Astrocyte (in vitro differentiated cells and primary cell): ENCODE data around the gene VWA5B1. TPM values are rescaled to one million over a fixed set of nuclear protein-coding genes. Genes with fewer than 3 reads are reported as not detected.

Experiments
- DNase-seq: peaks from one replicate; pipeline ENCODE4 v3.0.0-alpha.2; 2010; ENCODE audit warnings: low read depth
- FAIRE-seq: peaks from 2 replicates; lab custom pipeline; 2011; peaks lifted over from hg19 to GRCh38; lab: Jason Lieb, UNC
- H2AFZ ChIP-seq: 2 replicates; pipeline ENCODE4 v1.6.0; 2012; ENCODE audit warnings: low read depth, low read length, inconsistent platforms
- H3K27ac ChIP-seq: 2 replicates; pipeline ENCODE4 v1.5.1; 2011; ENCODE audit warnings: low read depth, low read length, inconsistent platforms
- H3K27me3 ChIP-seq: 2 replicates; pipeline ENCODE4 v1.6.0; 2011; ENCODE audit warnings: low read length, inconsistent platforms; ENCODE audit not compliant: insufficient read depth
- H3K36me3 ChIP-seq: 2 replicates; pipeline ENCODE4 v1.5.1; 2011; ENCODE audit warnings: low read length, inconsistent platforms; ENCODE audit not compliant: insufficient read depth
- H3K4me1 ChIP-seq: 2 replicates; pipeline ENCODE4 v1.5.1; 2011; ENCODE audit warnings: low read length, inconsistent platforms; ENCODE audit not compliant: insufficient read depth
- H3K4me2 ChIP-seq: 2 replicates; pipeline ENCODE4 v1.6.0; 2012; ENCODE audit warnings: low read length, inconsistent platforms
- H3K4me3 ChIP-seq: 2 replicates; pipeline ENCODE4 v1.5.1; 2011; ENCODE audit warnings: low read depth, mild to moderate bottlenecking, low read length, inconsistent platforms; ENCODE audit not compliant: insufficient read depth
- H3K79me2 ChIP-seq: 2 replicates; pipeline ENCODE4 v1.6.0; 2012; ENCODE audit warnings: mild to moderate bottlenecking, low read length, inconsistent platforms; ENCODE audit not compliant: insufficient read depth
- H3K9ac ChIP-seq: 2 replicates; pipeline ENCODE4 v1.6.0; 2012; ENCODE audit warnings: mild to moderate bottlenecking, low read length, inconsistent platforms
- H3K9me3 ChIP-seq: 2 replicates; pipeline ENCODE4 v1.5.1; 2012; ENCODE audit warnings: low read depth, mild to moderate bottlenecking, low read length, inconsistent platforms; ENCODE audit not compliant: insufficient read depth
- H4K20me1 ChIP-seq: 2 replicates; pipeline ENCODE4 v1.6.0; 2012; ENCODE audit warnings: low read length, inconsistent platforms; ENCODE audit not compliant: insufficient read depth
- H3K27ac Mint-ChIP-seq: one replicate; pipeline ENCODE4 v1.8.0; 2021; ENCODE audit warnings: mild to moderate bottlenecking, mixed read lengths; ENCODE audit not compliant: unreplicated experiment
- H3K27me3 Mint-ChIP-seq: one replicate; pipeline ENCODE4 v1.8.0; 2021; ENCODE audit warnings: low read depth, mixed read lengths; ENCODE audit not compliant: unreplicated experiment
- H3K36me3 Mint-ChIP-seq: one replicate; pipeline ENCODE4 v1.8.0; 2021; ENCODE audit warnings: low read depth, mixed read lengths; ENCODE audit not compliant: unreplicated experiment
- H3K4me1 Mint-ChIP-seq: one replicate; pipeline ENCODE4 v1.8.0; 2021; ENCODE audit warnings: low read depth, mixed read lengths; ENCODE audit not compliant: unreplicated experiment
- H3K4me3 Mint-ChIP-seq: one replicate; pipeline ENCODE4 v1.8.0; 2021; ENCODE audit warnings: mild to moderate bottlenecking, moderate library complexity, mixed read lengths; ENCODE audit not compliant: unreplicated experiment
- H3K9me3 Mint-ChIP-seq: one replicate; pipeline ENCODE4 v1.8.0; 2021; ENCODE audit warnings: mild to moderate bottlenecking, mixed read lengths; ENCODE audit not compliant: unreplicated experiment
- CTCF ChIP-seq: IDR thresholded peaks from 2 replicates; pipeline ENCODE4 v1.5.1; 2011; ENCODE audit warnings: low read depth, mild to moderate bottlenecking, inconsistent platforms, low read length, moderate library complexity; ENCODE audit not compliant: insufficient read depth
- EZH2 ChIP-seq: IDR thresholded peaks from 2 replicates; pipeline ENCODE4 v1.6.1; 2012; ENCODE audit warnings: mild to moderate bottlenecking, low read length, inconsistent platforms; ENCODE audit not compliant: insufficient read depth
- total RNA-seq: library from RNA; stranded (reverse); gene quantifications from 2 replicates; pipeline ENCODE4 v1.2.1, GENCODE V29; 2021

Gene VWA5B1
- total RNA-seq, 1 donor from 2014 or later = not detected

- Histone ChIP-seq H4K20me1 (no peaks in the 10 kb centered on the region), H2AFZ (no peak overlapping the region), H3K4me1 (peaks cover 5% of the 10 kb centered on the region), H3K36me3 (no peaks in the 10 kb centered on the region), H3K4me2 (no peak overlapping the region), H3K9me3 (no peaks in the 10 kb centered on the region), H3K27ac (no peak overlapping the region), H3K4me3 (no peak overlapping the region), H3K79me2 (no peaks in the 10 kb centered on the region), H3K9ac (no peak overlapping the region), H3K27me3 (peaks cover 36% of the 10 kb centered on the region)
- no peaks in the 10 kb centered on the region for H3K9me3 Mint-ChIP-seq
- H3K27ac Mint-ChIP-seq = no peak overlapping the region
- peaks cover 73% of the 10 kb centered on the region for H3K27me3 Mint-ChIP-seq
- no peak for FAIRE-seq
- H3K4me1 Mint-ChIP-seq = peaks cover 2% of the 10 kb centered on the region
- DNase-seq = no peak
- peak overlapping the region; percentile 50 for H3K4me3 Mint-ChIP-seq
- TF ChIP-seq EZH2 (no peak), CTCF (no peak)
- H3K36me3 Mint-ChIP-seq = no peaks in the 10 kb centered on the region
Observed at GRCh38 chr1:20367626-20368025, 77.0 kb downstream of the VWA5B1 start.

GRCh38 chr1:20368866-20369470 lies 78.3 kb downstream of the VWA5B1 start:
- no peak overlapping the region for H3K27ac Mint-ChIP-seq
- no peak for DNase-seq
- no peak overlapping the region for H3K4me3 Mint-ChIP-seq
- no peaks in the 10 kb centered on the region for H3K9me3 Mint-ChIP-seq
- H3K9ac ChIP-seq = no peak overlapping the region
- H4K20me1 ChIP-seq = no peaks in the 10 kb centered on the region
- no peak for TF ChIP-seq EZH2
- no peaks in the 10 kb centered on the region for H3K36me3 ChIP-seq
- H3K4me1 ChIP-seq = peaks cover 5% of the 10 kb centered on the region
- no peak overlapping the region for H3K4me3 ChIP-seq
- no peaks in the 10 kb centered on the region for H3K36me3 Mint-ChIP-seq
- no peak overlapping the region for H3K27ac ChIP-seq
- peaks cover 79% of the 10 kb centered on the region for H3K27me3 Mint-ChIP-seq
- no peak for FAIRE-seq
- no peak overlapping the region for H2AFZ ChIP-seq
- H3K4me2 ChIP-seq = no peak overlapping the region
- no peaks in the 10 kb centered on the region for H3K9me3 ChIP-seq
- peaks cover 36% of the 10 kb centered on the region for H3K27me3 ChIP-seq
- peaks cover 2% of the 10 kb centered on the region for H3K4me1 Mint-ChIP-seq
- H3K79me2 ChIP-seq = no peaks in the 10 kb centered on the region

GRCh38 chr1:20370698-20371097 lies 80.0 kb downstream of the VWA5B1 start:
- H3K27ac Mint-ChIP-seq = no peak overlapping the region
- H3K27me3 ChIP-seq = peaks cover 21% of the 10 kb centered on the region
- no peaks in the 10 kb centered on the region for H3K79me2 ChIP-seq
- no peak overlapping the region for H3K4me3 Mint-ChIP-seq
- H4K20me1 ChIP-seq = no peaks in the 10 kb centered on the region
- FAIRE-seq (no peak), DNase-seq (no peak)
- no peak for TF ChIP-seq EZH2
- no peak for TF ChIP-seq CTCF
- H3K4me1 ChIP-seq = peaks cover 4% of the 10 kb centered on the region
- H3K27ac ChIP-seq = no peak overlapping the region
- H3K36me3 ChIP-seq = no peaks in the 10 kb centered on the region
- peaks cover 3% of the 10 kb centered on the region for H3K4me1 Mint-ChIP-seq
- no peaks in the 10 kb centered on the region for H3K9me3 Mint-ChIP-seq
- no peak overlapping the region for H3K4me2 ChIP-seq
- H3K4me3 ChIP-seq = no peak overlapping the region
- H2AFZ ChIP-seq = no peak overlapping the region
- no peaks in the 10 kb centered on the region for H3K9me3 ChIP-seq
- no peaks in the 10 kb centered on the region for H3K36me3 Mint-ChIP-seq
- no peak overlapping the region for H3K9ac ChIP-seq
- peaks cover 75% of the 10 kb centered on the region for H3K27me3 Mint-ChIP-seq
